GM18907 (cell line): ENCODE results near the gene BRINP3.

ENCODE experiments used
- ATAC-seq: cut with Tn5 transposase; IDR thresholded peaks from one replicate; pipeline ENCODE4 v1.9.1; 2021; ENCODE audit warnings: mild to moderate bottlenecking, moderate library complexity; ENCODE audit not compliant: unreplicated experiment

Gene BRINP3

GRCh38 chr1:190327271-190327670 lies 150.4 kb downstream of the BRINP3 start:
- ATAC-seq = no peak

DNA sequence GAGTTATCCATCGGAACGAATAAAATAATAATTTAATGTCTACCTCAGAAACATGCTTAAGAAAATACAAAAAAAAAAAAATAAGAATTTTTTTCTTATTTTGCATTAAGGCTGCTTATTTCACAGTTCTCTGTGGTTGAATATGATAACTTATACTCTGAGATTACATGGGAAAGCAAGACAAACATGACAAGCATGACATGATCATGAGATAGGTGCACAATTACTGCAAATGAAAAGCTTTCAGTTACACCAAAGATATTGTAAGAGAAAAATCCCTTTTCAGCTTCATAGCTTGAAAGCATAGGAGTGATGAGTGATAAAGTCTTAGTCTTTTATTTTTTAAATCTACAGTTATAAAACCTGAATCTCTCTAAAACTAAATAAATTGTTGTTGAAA lies 154.1 kb downstream of the BRINP3 start:
- no peak for ATAC-seq

DNA sequence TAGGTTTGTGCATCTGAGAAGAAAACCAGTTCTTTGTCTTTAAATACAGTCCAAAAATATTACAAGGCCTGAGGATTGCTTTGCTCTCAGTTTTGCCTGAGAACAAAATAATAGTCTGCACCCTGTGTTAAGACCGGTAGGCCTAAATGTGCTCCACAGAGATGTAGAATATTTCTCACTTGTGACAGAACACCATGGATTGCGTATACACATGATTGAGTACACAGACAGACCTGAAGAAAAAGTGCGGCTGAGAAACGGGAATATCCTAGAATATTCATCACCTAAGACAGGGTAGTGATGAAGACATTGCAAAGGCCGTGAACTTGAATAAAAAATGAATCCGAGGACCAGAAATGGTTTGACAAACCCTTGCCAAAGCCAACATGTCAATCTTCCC lies 155.4 kb downstream of the BRINP3 start:
- no peak for ATAC-seq

DNA sequence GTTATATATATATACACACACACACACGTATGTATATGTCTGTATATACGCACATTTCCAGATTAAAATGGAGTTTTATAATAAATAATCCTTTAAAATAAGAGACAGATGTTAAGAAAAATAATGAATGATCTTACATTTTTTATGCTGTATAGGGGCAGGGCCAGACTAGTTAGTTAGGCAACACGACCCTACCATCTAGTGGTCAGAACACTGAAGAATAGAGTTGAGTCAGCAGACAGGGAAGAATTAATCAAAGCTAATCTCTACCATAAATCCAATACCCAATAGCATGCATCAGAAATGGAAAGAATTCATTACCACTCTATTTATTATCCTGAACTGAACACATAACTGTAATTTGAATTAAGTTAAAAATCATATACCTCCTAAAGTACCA lies 156.7 kb downstream of the BRINP3 start:
- ATAC-seq = no peak

DNA sequence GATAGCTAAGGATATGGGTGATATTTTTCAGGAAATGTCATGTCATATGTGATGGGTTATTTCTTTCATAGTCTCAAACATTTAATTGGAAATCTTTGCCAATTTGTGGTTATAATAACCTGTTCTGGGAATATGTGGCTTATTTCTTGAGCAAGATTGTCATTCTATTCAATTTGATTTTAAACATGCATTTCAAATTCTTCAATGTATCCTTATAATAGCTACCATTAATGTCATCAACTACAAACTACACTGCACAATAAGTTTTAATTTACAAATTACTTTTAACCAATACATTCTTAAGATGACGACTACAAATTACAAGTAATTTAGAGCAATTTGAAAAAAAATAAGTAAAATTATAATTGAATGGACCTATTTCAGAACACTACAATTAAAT lies 164.9 kb downstream of the BRINP3 start:
- ATAC-seq = no peak

- no peak for ATAC-seq
These were observed 174.2 kb downstream of the BRINP3 start for GRCh38 chr1:190303501-190303900.

GRCh38 chr1:190296453-190296852 lies 181.2 kb downstream of the BRINP3 start:
- no peak for ATAC-seq

DNA sequence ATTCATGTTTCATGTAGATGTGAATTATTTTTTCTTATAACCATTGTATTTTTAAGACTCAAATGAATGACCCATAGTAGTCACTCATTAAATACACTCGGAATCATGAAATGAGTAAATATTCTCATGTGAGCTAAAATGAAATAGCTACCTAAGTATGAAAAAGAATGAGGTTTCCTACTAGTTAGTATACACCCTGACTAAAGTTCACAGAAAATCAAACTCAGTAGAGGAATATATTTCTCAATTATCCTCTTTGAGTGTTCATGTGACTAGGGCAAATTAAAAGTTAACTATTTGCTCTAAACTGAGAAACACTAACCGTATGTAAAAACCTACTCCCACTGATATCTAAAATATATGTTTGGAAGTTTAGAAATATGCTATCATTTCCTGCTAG lies 187.8 kb downstream of the BRINP3 start:
- ATAC-seq = no peak

- no peak for ATAC-seq
These were observed 191.6 kb downstream of the BRINP3 start for GRCh38 chr1:190286111-190286510.

- ATAC-seq = no peak
These were observed 200.6 kb downstream of the BRINP3 start for GRCh38 chr1:190277107-190277506.

DNA sequence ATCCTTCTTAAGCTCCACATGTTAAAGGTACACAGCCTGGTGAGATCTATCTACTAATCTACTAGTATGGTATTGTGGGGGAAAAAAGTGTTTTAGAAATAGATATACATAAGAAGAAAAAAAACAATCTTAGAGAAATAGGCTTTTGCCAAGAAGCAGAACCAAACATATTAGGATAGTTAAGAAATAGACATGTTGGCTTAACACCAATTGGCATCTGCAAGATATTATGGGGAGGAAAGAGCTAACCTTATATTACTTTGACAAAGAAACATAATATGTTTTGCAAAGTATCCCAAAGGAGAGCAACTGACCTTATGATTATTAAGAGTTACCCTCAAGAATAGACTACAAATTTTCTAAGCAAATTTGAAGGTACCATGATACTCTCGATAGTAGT lies 202.9 kb downstream of the BRINP3 start:
- no peak for ATAC-seq

DNA sequence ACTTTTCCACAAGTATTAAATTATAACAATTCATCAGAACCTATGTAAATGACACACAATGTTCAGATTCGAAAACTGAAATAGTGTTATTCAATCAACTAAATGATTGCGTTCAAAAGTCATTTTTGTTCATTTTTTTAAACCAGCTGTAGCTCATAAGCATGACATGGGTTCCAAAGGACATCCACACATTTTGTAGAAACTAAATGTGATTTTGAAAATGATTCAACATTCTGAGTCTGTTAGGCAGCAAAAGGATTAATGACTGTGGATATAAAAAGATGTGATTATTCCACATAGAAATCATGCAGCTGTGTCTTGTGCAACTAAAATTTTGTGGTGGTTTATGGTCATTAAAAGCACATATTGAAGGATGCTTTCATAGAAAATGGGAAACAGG lies 204.5 kb downstream of the BRINP3 start:
- ATAC-seq = no peak

GRCh38 chr1:190262538-190262937 lies 215.1 kb downstream of the BRINP3 start:
- no peak for ATAC-seq

- ATAC-seq = no peak
These were observed 218.2 kb downstream of the BRINP3 start for GRCh38 chr1:190259424-190259823.

DNA sequence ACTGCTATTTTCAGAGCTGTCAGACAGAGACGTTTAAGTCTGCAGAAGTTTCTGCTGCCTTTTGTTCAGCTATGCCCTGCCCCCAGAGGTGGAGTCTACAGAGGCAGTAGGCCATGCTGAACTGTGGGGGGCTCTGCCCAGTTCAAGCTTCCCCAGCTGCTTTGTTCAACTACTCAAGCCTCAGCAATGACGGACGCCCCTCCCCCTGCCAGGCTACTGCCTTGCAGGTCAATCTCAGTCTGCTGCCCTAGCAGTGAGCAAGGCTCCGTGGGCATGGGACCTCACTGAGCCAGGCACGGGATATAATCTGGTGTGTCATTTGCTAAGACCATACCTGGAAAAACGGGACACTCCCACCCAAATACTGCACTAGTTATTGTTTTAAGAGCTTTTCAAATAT lies 219.7 kb downstream of the BRINP3 start:
- ATAC-seq = no peak

DNA sequence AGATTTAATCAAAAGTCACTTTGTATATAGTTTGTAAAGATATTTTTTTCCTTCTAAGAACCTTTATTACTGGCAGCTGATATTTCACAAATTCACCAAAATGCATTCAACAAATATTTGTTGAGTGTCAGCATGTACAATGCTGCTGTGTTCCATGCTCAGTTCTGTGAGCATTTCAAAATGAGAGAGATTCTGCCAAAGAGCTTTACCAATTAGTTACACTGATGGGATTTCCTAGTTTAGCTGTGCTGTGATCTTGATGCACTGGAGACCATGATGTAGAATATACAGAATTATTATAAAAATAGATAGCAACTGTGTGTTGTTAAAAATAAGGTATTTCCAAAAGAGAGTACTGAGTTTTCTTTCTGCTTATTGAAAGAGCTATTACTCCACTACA lies 225.6 kb downstream of the BRINP3 start:
- ATAC-seq = no peak

GRCh38 chr1:190250368-190250767 lies 227.3 kb downstream of the BRINP3 start:
- no peak for ATAC-seq

- ATAC-seq = no peak
These were observed 233.3 kb downstream of the BRINP3 start for GRCh38 chr1:190244406-190244805.

DNA sequence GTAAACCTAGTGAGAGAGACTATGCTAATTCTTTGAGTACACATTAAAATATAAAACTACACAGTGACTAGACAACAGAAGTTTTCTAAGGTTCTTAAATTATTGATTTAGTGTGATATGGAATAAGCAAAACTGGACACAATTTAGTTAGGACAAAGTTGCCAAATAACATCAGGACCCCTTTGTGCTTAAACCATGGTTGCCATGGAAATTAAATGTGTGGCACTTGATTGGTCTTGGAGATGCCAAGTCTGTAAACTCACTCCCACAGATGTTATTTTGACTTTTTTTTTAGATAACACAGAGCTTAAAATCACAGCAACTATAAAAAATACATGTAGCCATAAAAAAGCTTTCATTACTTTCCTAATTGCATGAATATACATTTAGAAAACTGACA lies 234.6 kb downstream of the BRINP3 start:
- ATAC-seq = no peak

DNA sequence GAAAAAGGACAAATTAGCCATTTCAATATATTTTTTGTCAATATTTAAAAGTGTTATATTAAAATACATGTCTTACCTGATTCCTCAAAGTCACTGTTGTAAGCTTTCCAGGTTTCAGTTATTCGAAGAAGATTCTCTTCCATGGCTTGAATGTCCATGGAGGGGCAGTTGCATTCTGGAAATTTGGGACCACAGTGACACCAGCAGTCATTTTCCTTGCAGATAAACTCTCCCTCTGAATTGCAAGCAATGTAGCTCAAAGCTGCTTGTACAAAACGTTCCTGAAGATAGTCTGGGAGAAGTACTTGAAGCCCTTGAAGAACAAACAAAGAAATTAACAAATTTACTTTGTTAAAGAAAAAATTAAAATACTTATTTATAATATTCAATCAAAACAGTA lies 251.7 kb downstream of the BRINP3 start:
- no peak for ATAC-seq

DNA sequence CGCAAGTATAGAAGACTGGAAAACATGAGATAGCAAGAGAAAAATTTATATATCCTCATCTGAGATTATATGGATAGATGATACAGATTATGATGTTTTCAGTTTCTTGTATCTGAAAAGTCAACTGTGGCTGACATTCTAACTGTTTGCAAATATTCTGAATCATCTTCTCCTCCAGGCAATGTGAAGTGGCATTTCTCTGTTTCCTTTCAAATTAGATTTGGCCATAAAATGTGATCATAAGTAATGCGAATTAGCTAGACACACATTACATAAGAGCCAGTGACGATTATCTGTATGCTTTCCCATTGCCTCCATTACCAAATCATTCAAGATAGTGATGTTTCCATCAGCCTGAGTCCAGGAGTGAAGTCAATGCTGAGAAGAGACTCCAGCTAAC lies 265.2 kb downstream of the BRINP3 start:
- no peak for ATAC-seq

DNA sequence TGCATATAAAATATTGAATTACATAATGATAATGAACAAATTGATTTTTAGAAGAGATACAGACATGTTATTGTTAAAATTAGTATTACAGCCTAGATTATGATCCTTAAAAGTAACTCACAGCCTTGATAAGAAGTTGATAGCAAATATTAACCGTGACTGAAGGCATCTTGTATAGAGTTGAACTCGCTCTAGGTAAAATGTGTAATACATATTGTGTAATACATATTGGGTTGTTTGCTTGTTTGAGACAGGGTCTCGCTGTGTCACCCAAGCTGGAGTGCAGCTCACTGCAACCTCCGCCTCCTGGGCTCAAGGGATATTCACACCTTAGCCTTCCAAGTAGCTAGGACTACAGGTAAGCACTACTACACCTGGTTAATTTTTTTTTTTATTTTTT lies 269.9 kb downstream of the BRINP3 start:
- no peak for ATAC-seq

DNA sequence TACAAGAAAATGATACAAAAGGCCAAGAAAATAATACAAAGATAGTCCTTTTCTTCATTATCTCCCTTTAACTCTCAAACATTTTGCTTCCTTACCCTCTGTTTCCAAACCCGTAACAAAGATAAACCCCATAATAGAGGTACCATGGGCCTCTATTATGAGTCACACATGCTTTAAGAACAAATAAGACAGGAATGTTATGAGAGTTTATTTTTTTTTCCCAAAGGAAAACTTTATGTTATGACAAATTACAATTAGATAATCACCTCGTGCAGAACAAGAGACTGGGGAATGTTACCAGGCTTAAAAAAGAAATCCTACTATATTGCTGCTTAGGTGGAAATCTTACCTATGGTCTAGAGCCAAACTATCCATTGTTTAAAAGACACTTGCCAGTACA lies 272.0 kb downstream of the BRINP3 start:
- no peak for ATAC-seq

DNA sequence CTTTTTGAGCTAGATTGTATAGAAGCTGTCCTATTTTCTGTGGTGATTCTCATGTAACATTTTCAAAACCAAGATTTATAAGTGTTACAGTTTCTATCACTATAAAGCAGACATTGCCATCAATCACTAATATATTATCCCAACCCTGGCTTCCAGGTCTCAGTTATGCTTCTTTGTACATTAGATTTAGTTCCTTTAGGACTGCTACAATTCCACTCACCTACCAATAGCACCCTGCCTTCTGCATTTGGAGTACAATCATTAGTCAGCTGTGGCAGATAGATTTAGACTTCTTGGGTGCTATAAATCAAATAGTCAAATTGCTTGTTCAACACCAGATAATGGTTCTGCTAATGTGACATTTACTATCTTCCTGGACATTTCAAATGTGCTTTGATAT lies 281.6 kb downstream of the BRINP3 start:
- no peak for ATAC-seq
